H9 (cell line): ENCODE results near the gene ERC1. TPM values are rescaled to one million over a fixed set of nuclear protein-coding genes. Genes with fewer than 3 reads are reported as not detected.

Experiments used
- DNase-seq: peaks from one replicate; pipeline ENCODE4 v3.0.0-alpha.2; 2017
- H2AFZ ChIP-seq: one replicate; pipeline ENCODE4 v1.6.1; 2013; ENCODE audit warnings: mild to moderate bottlenecking, low read length, control low read depth, moderate library complexity
- H2AK5ac ChIP-seq: 2 replicates; pipeline ENCODE4 v1.6.1; 2013; ENCODE audit warnings: low read length, control low read depth, mixed read lengths; ENCODE audit not compliant: insufficient read length
- H2BK120ac ChIP-seq: one replicate; pipeline ENCODE4 v1.6.1; 2013; ENCODE audit warnings: low read depth, mild to moderate bottlenecking, low read length, control low read depth, inconsistent platforms; ENCODE audit not compliant: poor library complexity, severe bottlenecking
- H2BK12ac ChIP-seq: 2 replicates; pipeline ENCODE4 v1.6.1; 2013; ENCODE audit warnings: low read length, control low read depth, mixed read lengths, low read depth; ENCODE audit not compliant: insufficient read length
- H2BK15ac ChIP-seq: 2 replicates; pipeline ENCODE4 v1.6.1; 2013; ENCODE audit warnings: low read depth, low read length, control low read depth
- H2BK20ac ChIP-seq: one replicate; pipeline ENCODE4 v1.6.1; 2013; ENCODE audit warnings: low read depth, mild to moderate bottlenecking, low read length, control low read depth, inconsistent platforms; ENCODE audit not compliant: poor library complexity, severe bottlenecking
- H2BK5ac ChIP-seq: 2 replicates; pipeline ENCODE4 v1.6.1; 2013; ENCODE audit warnings: low read length, control low read depth, mixed read lengths; ENCODE audit not compliant: insufficient read length
- H3K14ac ChIP-seq: 2 replicates; pipeline ENCODE4 v1.6.1; 2013; ENCODE audit warnings: low read length, control low read depth; ENCODE audit not compliant: insufficient read depth
- H3K18ac ChIP-seq: 2 replicates; pipeline ENCODE4 v1.6.1; 2013; ENCODE audit warnings: low read depth, mild to moderate bottlenecking, mixed read lengths, low read length, control low read depth; ENCODE audit not compliant: insufficient read length
- H3K23ac ChIP-seq: 2 replicates; pipeline ENCODE4 v1.6.1; 2013; ENCODE audit warnings: low read length, control low read depth, mixed read lengths, low read depth; ENCODE audit not compliant: insufficient read length
- H3K23me2 ChIP-seq: 2 replicates; pipeline ENCODE4 v1.6.1; 2013; ENCODE audit warnings: low read depth, mild to moderate bottlenecking, mixed read lengths, low read length, control low read depth; ENCODE audit not compliant: insufficient read length, poor library complexity, severe bottlenecking
- H3K27ac ChIP-seq: 2 replicates; pipeline ENCODE4 v1.5.1; 2013; ENCODE audit warnings: low read length, control low read depth, mixed read lengths, low read depth; ENCODE audit not compliant: insufficient read length
- H3K27me3 ChIP-seq: 2 replicates; pipeline ENCODE4 v1.6.1; 2013; ENCODE audit warnings: low read length, control low read depth, inconsistent platforms; ENCODE audit not compliant: insufficient read depth
- H3K4ac ChIP-seq: 2 replicates; pipeline ENCODE4 v1.6.1; 2013; ENCODE audit warnings: low read depth, mild to moderate bottlenecking, control low read depth, inconsistent platforms, low read length, moderate library complexity
- H3K4me1 ChIP-seq: 2 replicates; pipeline ENCODE4 v1.6.1; 2013; ENCODE audit warnings: low read length, control low read depth, inconsistent platforms; ENCODE audit not compliant: insufficient read depth
- H3K4me2 ChIP-seq: 2 replicates; pipeline ENCODE4 v1.6.1; 2013; ENCODE audit warnings: low read length, control low read depth, mixed read lengths; ENCODE audit not compliant: insufficient read length, insufficient read depth
- H3K56ac ChIP-seq: 2 replicates; pipeline ENCODE4 v1.6.1; 2013; ENCODE audit warnings: low read depth, mild to moderate bottlenecking, mixed read lengths, low read length, control low read depth; ENCODE audit not compliant: insufficient read length
- H3K79me1 ChIP-seq: 2 replicates; pipeline ENCODE4 v1.6.1; 2013; ENCODE audit warnings: low read depth, mild to moderate bottlenecking, moderate library complexity, low read length, control low read depth, inconsistent platforms; ENCODE audit not compliant: insufficient read depth, poor library complexity, severe bottlenecking
- H3K79me2 ChIP-seq: 2 replicates; pipeline ENCODE4 v1.6.1; 2013; ENCODE audit warnings: low read length, control low read depth, inconsistent platforms; ENCODE audit not compliant: insufficient read depth
- H3K9ac ChIP-seq: 2 replicates; pipeline ENCODE4 v1.6.1; 2013; ENCODE audit warnings: low read length, control low read depth, mixed read lengths; ENCODE audit not compliant: insufficient read length; ENCODE audit errors: extremely low read depth
- H3K9me3 ChIP-seq: one replicate; pipeline ENCODE4 v1.6.1; 2013; ENCODE audit warnings: low read depth, low read length, inconsistent platforms; ENCODE audit not compliant: control insufficient read depth
- H3T11ph ChIP-seq: one replicate; pipeline ENCODE4 v1.6.1; 2013; ENCODE audit warnings: mild to moderate bottlenecking, low read length, control low read depth, inconsistent platforms
- H4K20me1 ChIP-seq: one replicate; pipeline ENCODE4 v1.6.1; 2013; ENCODE audit not compliant: control insufficient read depth, insufficient read length, insufficient read depth
- H4K5ac ChIP-seq: 2 replicates; pipeline ENCODE4 v1.6.1; 2013; ENCODE audit warnings: low read depth, mild to moderate bottlenecking, mixed read lengths, low read length, control low read depth; ENCODE audit not compliant: insufficient read length
- H4K8ac ChIP-seq: replicated peaks from 2 replicates; pipeline ENCODE4 v1.6.1; 2013; ENCODE audit warnings: low read length, control low read depth, mixed read lengths, low read depth; ENCODE audit not compliant: insufficient read length
- H4K91ac ChIP-seq: 2 replicates; pipeline ENCODE4 v1.6.1; 2013; ENCODE audit warnings: low read depth, mild to moderate bottlenecking, moderate library complexity, mixed read lengths, low read length, control low read depth; ENCODE audit not compliant: insufficient read length
- H3K27ac Mint-ChIP-seq, 3 experiments: 2 replicates in 2 of 3; 3 replicates in 1 of 3; pipeline ENCODE4 v1.8.0; 2020 to 2021; ENCODE audit warnings: mixed read lengths in 3 of 3, mild to moderate bottlenecking in 1 of 3, moderate library complexity in 1 of 3
- H3K27me3 Mint-ChIP-seq: 2 replicates; pipeline ENCODE4 v1.8.0; 2021; ENCODE audit warnings: low read depth, mild to moderate bottlenecking, moderate library complexity, mixed read lengths
- H3K36me3 Mint-ChIP-seq, 3 experiments: 2 replicates in 2 of 3; 3 replicates in 1 of 3; pipeline ENCODE4 v1.8.0; 2020 to 2021; ENCODE audit warnings: low read depth in 3 of 3, mixed read lengths in 3 of 3; ENCODE audit not compliant: insufficient read depth in 1 of 3
- H3K4me1 Mint-ChIP-seq, 2 experiments: 2 replicates each; pipeline ENCODE4 v1.8.0; 2020; ENCODE audit warnings: mixed read lengths in 2 of 2
- H3K4me3 Mint-ChIP-seq, 2 experiments: 2 replicates in 1 of 2; 3 replicates in 1 of 2; pipeline ENCODE4 v1.8.0; 2020 to 2021; ENCODE audit warnings: mild to moderate bottlenecking in 2 of 2, mixed read lengths in 2 of 2, moderate library complexity in 1 of 2
- H3K9me3 Mint-ChIP-seq, 2 experiments: 2 replicates in 1 of 2; 3 replicates in 1 of 2; pipeline ENCODE4 v1.8.0; 2020; ENCODE audit warnings: mild to moderate bottlenecking in 2 of 2, mixed read lengths in 2 of 2, moderate library complexity in 1 of 2
- WGBS: extraction: QIAGEN DNeasy Blood & Tissue Kit; methylation state at CpG from one replicate; pipeline ENCODE4 v1.1.7; 2013; ENCODE audit warnings: missing lambda C conversion rate, low lambda C conversion rate, mixed read lengths; ENCODE audit not compliant: insufficient read length; ENCODE audit errors: extremely low coverage; 5-methylcytosine and 5-hydroxymethylcytosine counted together
- total RNA-seq: library from RNA; stranded (reverse); gene quantifications from 2 replicates; pipeline ENCODE4 v1.2.1, GENCODE V29; 2021
- TF ChIP-seq, protein P1 (sequence below): fragments of 200-600 bp; sonication (generic); conservative IDR thresholded peaks from 3 replicates; pipeline ENCODE4 v1.8.0; 2021; ENCODE audit warnings: antibody characterized with exemption, mild to moderate bottlenecking

ERC1 gene
- total RNA-seq, 1 experiment from 2014 or later = 51.2 TPM

DNA sequence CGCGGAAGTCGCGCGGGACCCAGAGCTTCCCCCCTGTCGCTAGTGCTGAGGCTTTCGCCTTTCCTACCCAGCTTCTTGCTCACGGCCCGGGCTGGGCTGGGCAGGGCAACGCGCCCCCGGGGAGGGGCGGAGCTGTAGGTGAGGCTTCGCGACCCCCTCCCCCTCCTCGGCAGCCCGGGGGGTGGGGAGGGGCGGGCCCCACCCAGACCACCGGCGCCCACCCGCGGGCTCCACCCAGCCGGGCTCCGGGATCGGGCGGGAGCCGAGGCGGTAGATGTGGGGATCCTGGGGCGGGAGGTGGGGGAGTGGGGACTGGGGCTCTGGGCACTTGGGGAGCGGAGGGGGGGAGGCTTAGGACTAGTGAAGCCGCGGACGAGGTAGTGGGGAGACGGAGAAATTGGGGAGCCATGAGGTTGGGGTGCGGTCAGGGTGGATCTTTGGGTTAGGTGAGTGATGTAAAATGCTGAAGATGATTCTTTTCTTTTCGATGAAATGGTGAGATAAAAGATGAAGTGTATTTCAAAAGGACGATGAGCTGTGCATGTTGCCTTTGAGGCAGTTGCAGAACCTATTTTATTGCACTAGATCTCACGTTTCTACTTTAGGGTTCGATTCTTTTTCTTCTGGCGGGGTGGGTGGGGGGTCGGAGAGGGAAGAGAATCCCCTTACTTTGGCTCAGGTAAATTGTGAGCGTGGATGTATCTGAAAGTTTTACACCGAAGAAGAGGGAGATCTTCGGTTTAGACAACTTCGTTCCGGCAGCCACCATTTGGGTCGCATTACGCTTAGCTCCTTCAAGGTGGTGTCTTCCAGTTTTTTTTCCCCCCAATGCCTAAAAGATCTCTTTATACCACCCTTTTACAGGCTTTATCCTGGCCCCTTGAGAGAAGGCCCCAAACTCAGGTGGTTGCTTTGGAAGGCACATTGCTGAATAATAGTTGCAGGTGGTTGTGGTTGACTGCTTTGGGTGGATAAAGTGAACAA is 619 bp downstream of the ERC1 start:
- no peak overlapping the region for H2BK5ac ChIP-seq
- Mint-ChIP-seq H3K36me3 (no peaks in the 10 kb centered on the region), H3K4me3 (peak overlapping the region; percentile 86 to 98), H3K27me3 (no peaks in the 10 kb centered on the region; the same call in 1 of the 2 replicates), H3K9me3 (no peaks in the 10 kb centered on the region), H3K27ac (peak overlapping the region; percentile 81 to 89 (median 87)), H3K4me1 (peaks cover 24 to 29% of the 10 kb centered on the region in 2 experiments)
- H3K23ac ChIP-seq = no peak overlapping the region
- TF ChIP-seq, protein P1, sequence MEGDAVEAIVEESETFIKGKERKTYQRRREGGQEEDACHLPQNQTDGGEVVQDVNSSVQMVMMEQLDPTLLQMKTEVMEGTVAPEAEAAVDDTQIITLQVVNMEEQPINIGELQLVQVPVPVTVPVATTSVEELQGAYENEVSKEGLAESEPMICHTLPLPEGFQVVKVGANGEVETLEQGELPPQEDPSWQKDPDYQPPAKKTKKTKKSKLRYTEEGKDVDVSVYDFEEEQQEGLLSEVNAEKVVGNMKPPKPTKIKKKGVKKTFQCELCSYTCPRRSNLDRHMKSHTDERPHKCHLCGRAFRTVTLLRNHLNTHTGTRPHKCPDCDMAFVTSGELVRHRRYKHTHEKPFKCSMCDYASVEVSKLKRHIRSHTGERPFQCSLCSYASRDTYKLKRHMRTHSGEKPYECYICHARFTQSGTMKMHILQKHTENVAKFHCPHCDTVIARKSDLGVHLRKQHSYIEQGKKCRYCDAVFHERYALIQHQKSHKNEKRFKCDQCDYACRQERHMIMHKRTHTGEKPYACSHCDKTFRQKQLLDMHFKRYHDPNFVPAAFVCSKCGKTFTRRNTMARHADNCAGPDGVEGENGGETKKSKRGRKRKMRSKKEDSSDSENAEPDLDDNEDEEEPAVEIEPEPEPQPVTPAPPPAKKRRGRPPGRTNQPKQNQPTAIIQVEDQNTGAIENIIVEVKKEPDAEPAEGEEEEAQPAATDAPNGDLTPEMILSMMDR = no peak
- H3T11ph ChIP-seq = no peak overlapping the region
- peaks cover 6% of the 10 kb centered on the region; the same call in 1 of the 2 replicates for H3K79me2 ChIP-seq
- H3K4ac ChIP-seq = no peak overlapping the region
- no peak overlapping the region for H4K5ac ChIP-seq
- no peaks in the 10 kb centered on the region for H3K23me2 ChIP-seq
- H3K18ac ChIP-seq = peak overlapping the region; percentile 56
- H3K4me2 ChIP-seq = peak overlapping the region; percentile 59
- H2BK12ac ChIP-seq = no peak overlapping the region
- no peak overlapping the region for H2BK120ac ChIP-seq
- H3K56ac ChIP-seq = no peak overlapping the region
- no peak overlapping the region for H2AK5ac ChIP-seq
- no peak overlapping the region for H2BK15ac ChIP-seq
- H4K91ac ChIP-seq = no peak overlapping the region
- DNase-seq = peak; percentile 87
- H3K79me1 ChIP-seq = peaks cover 4% of the 10 kb centered on the region
- no peaks in the 10 kb centered on the region for H3K9me3 ChIP-seq
- no peak overlapping the region for H2BK20ac ChIP-seq
- H3K14ac ChIP-seq = peak overlapping the region; percentile 59
- H3K27me3 ChIP-seq = no peaks in the 10 kb centered on the region
- H4K8ac ChIP-seq = no peak overlapping the region
- WGBS = no CpG with 5 or more reads among the region's 48 CpGs
- no peak overlapping the region for H2AFZ ChIP-seq
- H3K27ac ChIP-seq = no peak overlapping the region
- H3K9ac ChIP-seq = peak overlapping the region; percentile 71
- no peaks in the 10 kb centered on the region for H4K20me1 ChIP-seq
- H3K4me1 ChIP-seq = peaks cover 3% of the 10 kb centered on the region
